GM19468 (cell line): ENCODE measurements around the gene DNAJC12.
"Not testable (repeated sequence)": the region's sequence is repeated elsewhere in the genome, so short reads cannot be mapped to it uniquely, and the experiment has no call there.

Experiments
- ATAC-seq: cut with Tn5 transposase; IDR thresholded peaks from one replicate; pipeline ENCODE4 v1.9.1; 2021; ENCODE audit warnings: mild to moderate bottlenecking, moderate library complexity, moderate number of reproducible peaks; ENCODE audit not compliant: unreplicated experiment; ENCODE audit errors: extremely low read depth

The DNAJC12 gene

GRCh38 chr10:67794909-67795460 lies 43.0 kb downstream of the DNAJC12 start:
- no peak for ATAC-seq

- ATAC-seq, result no peak
These were observed 43.7 kb downstream of the DNAJC12 start for GRCh38 chr10:67794256-67794655.

- no peak for ATAC-seq
These were observed 44.7 kb downstream of the DNAJC12 start for GRCh38 chr10:67793313-67793712.

GRCh38 chr10:67792653-67793052 lies 45.3 kb downstream of the DNAJC12 start:
- no peak for ATAC-seq

GRCh38 chr10:67790534-67791408 lies 47.2 kb downstream of the DNAJC12 start:
- no peak for ATAC-seq

GRCh38 chr10:67789769-67790168 lies 48.2 kb downstream of the DNAJC12 start:
- ATAC-seq, result no peak

- no peak for ATAC-seq
These were observed 49.7 kb downstream of the DNAJC12 start for GRCh38 chr10:67788028-67788886.

- no peak for ATAC-seq
These were observed 52.9 kb downstream of the DNAJC12 start for GRCh38 chr10:67785098-67785497.

GRCh38 chr10:67784474-67784873 lies 53.5 kb downstream of the DNAJC12 start:
- ATAC-seq, result no peak

GRCh38 chr10:67783606-67784294 lies 54.2 kb downstream of the DNAJC12 start:
- no peak for ATAC-seq

GRCh38 chr10:67782530-67782929 lies 55.5 kb downstream of the DNAJC12 start:
- ATAC-seq, result no peak

- peak; percentile 93 for ATAC-seq
These were observed 57.0 kb downstream of the DNAJC12 start for GRCh38 chr10:67780759-67781538.

- not testable (repeated sequence) for ATAC-seq
These were observed 57.8 kb downstream of the DNAJC12 start for GRCh38 chr10:67780204-67780621.

- ATAC-seq, result no peak
These were observed 58.4 kb downstream of the DNAJC12 start for GRCh38 chr10:67779465-67780203.

GRCh38 chr10:67776371-67776770 lies 61.6 kb downstream of the DNAJC12 start:
- no peak for ATAC-seq

GRCh38 chr10:67775279-67775678 lies 62.7 kb downstream of the DNAJC12 start:
- ATAC-seq, result no peak

- ATAC-seq, result peak; percentile 90
These were observed 65.0 kb downstream of the DNAJC12 start for GRCh38 chr10:67772894-67773511.

- ATAC-seq, result no peak
These were observed 65.8 kb downstream of the DNAJC12 start for GRCh38 chr10:67772151-67772550.
